ENCODE measurements around the gene SMCO3.

- TF ChIP-seq TEAD4 (IDR thresholded peaks at IDR 0.05) (no peak), EGR1 (IDR thresholded peaks at IDR 0.05) (no peak), CEBPB (IDR thresholded peaks at IDR 0.05) (no peak), YY1 (IDR thresholded peaks at IDR 0.05; ENCODE audit: low read depth) (no peak), FOXM1 (IDR thresholded peaks at IDR 0.05; ENCODE audit: borderline replicate concordance, low read depth) (no peak), RAD21 (IDR thresholded peaks at IDR 0.05; ENCODE audit: low read depth) (no peak), TAF1 (IDR thresholded peaks at IDR 0.05; ENCODE audit: low read depth) (no peak), NFIC (IDR thresholded peaks at IDR 0.05) (no peak), CREB1 (IDR thresholded peaks at IDR 0.05; ENCODE audit: low read depth) (no peak), EP300 (IDR thresholded peaks at IDR 0.05; ENCODE audit: borderline replicate concordance) (no peak), ZBTB7A (IDR thresholded peaks at IDR 0.05; ENCODE audit: low read depth) (no peak)
- TF ChIP-seq, protein P1, sequence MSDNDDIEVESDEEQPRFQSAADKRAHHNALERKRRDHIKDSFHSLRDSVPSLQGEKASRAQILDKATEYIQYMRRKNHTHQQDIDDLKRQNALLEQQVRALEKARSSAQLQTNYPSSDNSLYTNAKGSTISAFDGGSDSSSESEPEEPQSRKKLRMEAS (IDR thresholded peaks at IDR 0.05), result no peak
- TF ChIP-seq, protein P2, sequence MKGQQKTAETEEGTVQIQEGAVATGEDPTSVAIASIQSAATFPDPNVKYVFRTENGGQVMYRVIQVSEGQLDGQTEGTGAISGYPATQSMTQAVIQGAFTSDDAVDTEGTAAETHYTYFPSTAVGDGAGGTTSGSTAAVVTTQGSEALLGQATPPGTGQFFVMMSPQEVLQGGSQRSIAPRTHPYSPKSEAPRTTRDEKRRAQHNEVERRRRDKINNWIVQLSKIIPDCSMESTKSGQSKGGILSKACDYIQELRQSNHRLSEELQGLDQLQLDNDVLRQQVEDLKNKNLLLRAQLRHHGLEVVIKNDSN (IDR thresholded peaks at IDR 0.05), result no peak
- TF ChIP-seq, protein P3, sequence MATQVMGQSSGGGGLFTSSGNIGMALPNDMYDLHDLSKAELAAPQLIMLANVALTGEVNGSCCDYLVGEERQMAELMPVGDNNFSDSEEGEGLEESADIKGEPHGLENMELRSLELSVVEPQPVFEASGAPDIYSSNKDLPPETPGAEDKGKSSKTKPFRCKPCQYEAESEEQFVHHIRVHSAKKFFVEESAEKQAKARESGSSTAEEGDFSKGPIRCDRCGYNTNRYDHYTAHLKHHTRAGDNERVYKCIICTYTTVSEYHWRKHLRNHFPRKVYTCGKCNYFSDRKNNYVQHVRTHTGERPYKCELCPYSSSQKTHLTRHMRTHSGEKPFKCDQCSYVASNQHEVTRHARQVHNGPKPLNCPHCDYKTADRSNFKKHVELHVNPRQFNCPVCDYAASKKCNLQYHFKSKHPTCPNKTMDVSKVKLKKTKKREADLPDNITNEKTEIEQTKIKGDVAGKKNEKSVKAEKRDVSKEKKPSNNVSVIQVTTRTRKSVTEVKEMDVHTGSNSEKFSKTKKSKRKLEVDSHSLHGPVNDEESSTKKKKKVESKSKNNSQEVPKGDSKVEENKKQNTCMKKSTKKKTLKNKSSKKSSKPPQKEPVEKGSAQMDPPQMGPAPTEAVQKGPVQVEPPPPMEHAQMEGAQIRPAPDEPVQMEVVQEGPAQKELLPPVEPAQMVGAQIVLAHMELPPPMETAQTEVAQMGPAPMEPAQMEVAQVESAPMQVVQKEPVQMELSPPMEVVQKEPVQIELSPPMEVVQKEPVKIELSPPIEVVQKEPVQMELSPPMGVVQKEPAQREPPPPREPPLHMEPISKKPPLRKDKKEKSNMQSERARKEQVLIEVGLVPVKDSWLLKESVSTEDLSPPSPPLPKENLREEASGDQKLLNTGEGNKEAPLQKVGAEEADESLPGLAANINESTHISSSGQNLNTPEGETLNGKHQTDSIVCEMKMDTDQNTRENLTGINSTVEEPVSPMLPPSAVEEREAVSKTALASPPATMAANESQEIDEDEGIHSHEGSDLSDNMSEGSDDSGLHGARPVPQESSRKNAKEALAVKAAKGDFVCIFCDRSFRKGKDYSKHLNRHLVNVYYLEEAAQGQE (IDR thresholded peaks at IDR 0.05; ENCODE audit: low read depth), result no peak
Measured at GRCh38 chr12:14844401-14844800, 30.4 kb upstream of the SMCO3 start.

Data from Ishikawa (cell line).